IMR-90 (cell line): ENCODE measurements around the gene COLEC12. TPM values are rescaled to one million over a fixed set of nuclear protein-coding genes. Genes with fewer than 3 reads are reported as not detected.

Source experiments
- ATAC-seq: fragments of 200-7000 bp; cut with Tn5 transposase; 2 replicates; pipeline ENCODE4 v1.9.1; 2020; ENCODE audit warnings: low read depth, mild to moderate bottlenecking, moderate library complexity
- BruUV-seq: library from RNA; stranded (reverse); fragments of 400-500 nt; replicated peaks from 2 replicates; lab custom pipeline; 2021; lab: Mats Ljungman, UMichigan
- CTCF ChIA-PET: fragments of 300-600 bp; formaldehyde crosslinking; extraction: SDS; loops from one replicate; lab custom pipeline; 2021; ENCODE audit warnings: antibody characterized with exemption; lab: Yijun Ruan, JAX
- POLR2A ChIA-PET: fragments of 300-600 bp; sonication (Branson Sonifier 250); formaldehyde crosslinking; loops from one replicate; lab custom pipeline; 2022; ENCODE audit warnings: antibody characterized with exemption; ENCODE audit not compliant: unreplicated experiment; lab: Charles Lee
- DNase-seq: peaks from one replicate; pipeline ENCODE4 v3.0.0; 2013
- H2AFZ ChIP-seq: replicated peaks from 2 replicates; pipeline ENCODE3; 2013; ENCODE audit warnings: low read length, mild to moderate bottlenecking; ENCODE audit not compliant: poor library complexity
- H2AK5ac ChIP-seq: 2 replicates; pipeline ENCODE4 v1.6.1; 2013; ENCODE audit warnings: low read depth, low read length, inconsistent platforms
- H2AK9ac ChIP-seq: replicated peaks from 2 replicates; pipeline ENCODE3; 2013; ENCODE audit warnings: mild to moderate bottlenecking, low read depth, low read length, moderate library complexity; ENCODE audit not compliant: poor library complexity
- H2BK120ac ChIP-seq: 2 replicates; pipeline ENCODE4 v1.6.1; 2013; ENCODE audit warnings: low read depth, low read length, inconsistent platforms
- H2BK15ac ChIP-seq: 3 replicates; pipeline ENCODE4 v1.6.1; 2013; ENCODE audit warnings: low read depth, low read length, inconsistent platforms
- H2BK20ac ChIP-seq: 2 replicates; pipeline ENCODE4 v1.6.1; 2013; ENCODE audit warnings: low read depth, mild to moderate bottlenecking, inconsistent platforms, low read length, moderate library complexity
- H2BK5ac ChIP-seq: 2 replicates; pipeline ENCODE4 v1.6.1; 2013; ENCODE audit warnings: mild to moderate bottlenecking, low read depth, low read length, inconsistent platforms; ENCODE audit not compliant: poor library complexity, severe bottlenecking
- H3K14ac ChIP-seq: replicated peaks from 2 replicates; pipeline ENCODE4 v1.6.1; 2013; ENCODE audit warnings: low read depth, low read length, inconsistent platforms
- H3K18ac ChIP-seq: 2 replicates; pipeline ENCODE4 v1.6.1; 2013; ENCODE audit warnings: low read depth, low read length, control low read depth
- H3K23ac ChIP-seq: 2 replicates; pipeline ENCODE4 v1.6.1; 2013; ENCODE audit warnings: low read depth, low read length, inconsistent platforms
- H3K27ac ChIP-seq: 2 replicates; pipeline ENCODE4 v1.5.1; 2013; ENCODE audit warnings: mild to moderate bottlenecking, control low read depth, low read length; ENCODE audit not compliant: insufficient read depth
- H3K27me3 ChIP-seq: 2 replicates; pipeline ENCODE4 v1.6.1; 2013; ENCODE audit warnings: low read length; ENCODE audit not compliant: control insufficient read depth, insufficient read depth
- H3K36me3 ChIP-seq: 2 replicates; pipeline ENCODE4 v1.6.1; 2013; ENCODE audit warnings: low read length, mixed read lengths; ENCODE audit not compliant: control insufficient read depth, insufficient read depth
- H3K4ac ChIP-seq: 2 replicates; pipeline ENCODE4 v1.6.1; 2013; ENCODE audit warnings: low read depth, low read length, inconsistent platforms
- H3K4me1 ChIP-seq: 2 replicates; pipeline ENCODE4 v1.6.1; 2013; ENCODE audit warnings: low read length, mixed read lengths; ENCODE audit not compliant: control insufficient read depth, insufficient read depth
- H3K4me2 ChIP-seq: 2 replicates; pipeline ENCODE4 v1.6.1; 2013; ENCODE audit warnings: low read depth, mild to moderate bottlenecking, control low read depth, low read length, moderate library complexity
- H3K4me3 ChIP-seq: 2 replicates; pipeline ENCODE4 v1.5.1; 2013; ENCODE audit warnings: low read depth, mild to moderate bottlenecking, control low read depth, low read length, moderate library complexity; ENCODE audit not compliant: insufficient read depth
- H3K56ac ChIP-seq: 2 replicates; pipeline ENCODE4 v1.6.1; 2013; ENCODE audit warnings: low read length, inconsistent platforms; ENCODE audit not compliant: insufficient read depth; ENCODE audit errors: extremely low read depth
- H3K79me1 ChIP-seq, 2 experiments: 2 replicates each; pipeline ENCODE4 v1.6.1; 2013; ENCODE audit warnings: low read length in 2 of 2, inconsistent platforms in 1 of 2, low read depth in 1 of 2
- H3K9ac ChIP-seq: 2 replicates; pipeline ENCODE4 v1.6.1; 2013; ENCODE audit warnings: low read depth, low read length, control low read depth
- H3K9me1 ChIP-seq: 2 replicates; pipeline ENCODE4 v1.6.1; 2013; ENCODE audit warnings: low read length, inconsistent platforms; ENCODE audit not compliant: insufficient read depth
- H3K9me3 ChIP-seq: 2 replicates; pipeline ENCODE4 v1.6.1; 2013; ENCODE audit warnings: low read length; ENCODE audit not compliant: control insufficient read depth, insufficient read depth
- H4K20me1 ChIP-seq: 2 replicates; pipeline ENCODE4 v1.6.1; 2013; ENCODE audit warnings: low read length, inconsistent platforms; ENCODE audit not compliant: insufficient read depth
- H4K5ac ChIP-seq: 2 replicates; pipeline ENCODE4 v1.6.1; 2013; ENCODE audit warnings: mild to moderate bottlenecking, low read depth, low read length, control low read depth
- H4K8ac ChIP-seq, 2 experiments: 2 replicates each; pipeline ENCODE4 v1.6.1; 2013; ENCODE audit warnings: low read depth in 2 of 2, low read length in 2 of 2, control low read depth in 1 of 2, inconsistent platforms in 1 of 2
- H4K91ac ChIP-seq: 2 replicates; pipeline ENCODE4 v1.6.1; 2013; ENCODE audit warnings: low read depth, low read length, inconsistent platforms; ENCODE audit not compliant: insufficient read depth
- BHLHE40 ChIP-seq: fragments of 150-350 bp; IDR thresholded peaks from 2 replicates; pipeline ENCODE4 v1.6.1; 2016; ENCODE audit warnings: mild to moderate bottlenecking, low read depth, low read length
- CHD1 ChIP-seq: IDR thresholded peaks from 2 replicates; pipeline ENCODE4 v1.6.1; 2012; ENCODE audit warnings: low read depth, low read length, improper control_type of control experiment
- CTCF ChIP-seq: conservative IDR thresholded peaks from 2 replicates; pipeline ENCODE4 v1.5.1; 2012; ENCODE audit warnings: mild to moderate bottlenecking, low read depth, low read length, improper control_type of control experiment
- FOS ChIP-seq: fragments of 150-350 bp; IDR thresholded peaks from 2 replicates; pipeline ENCODE4 v1.6.1; 2016; ENCODE audit warnings: low read depth, low read length
- MAFK ChIP-seq: IDR thresholded peaks from 2 replicates; pipeline ENCODE4 v1.6.1; 2012; ENCODE audit warnings: low read depth, low read length, improper control_type of control experiment
- MAZ ChIP-seq: IDR thresholded peaks from 2 replicates; pipeline ENCODE4 v1.6.1; 2012; ENCODE audit warnings: low read depth, mild to moderate bottlenecking, low read length, improper control_type of control experiment, moderate library complexity, borderline replicate concordance
- RFX5 ChIP-seq: IDR thresholded peaks from 2 replicates; pipeline ENCODE4 v1.8.0; 2012; ENCODE audit warnings: low read depth, mild to moderate bottlenecking, low read length, moderate library complexity
- USF2 ChIP-seq: fragments of 150-350 bp; IDR thresholded peaks from 2 replicates; pipeline ENCODE4 v1.6.1; 2017; ENCODE audit warnings: mild to moderate bottlenecking, antibody characterized with exemption, low read length, low read depth
- WGBS, 2 experiments: methylation state at CpG; one replicate each; pipeline versions ENCODE4 v1.1.5 to v1.1.7; 2013; ENCODE audit warnings: missing lambda C conversion rate in 2 of 2; ENCODE audit not compliant: insufficient read length in 1 of 2; ENCODE audit errors: extremely low coverage in 2 of 2; 5-methylcytosine and 5-hydroxymethylcytosine counted together
- dilution Hi-C: fragments of 300-500 bp; cut with HindIII; formaldehyde crosslinking; loops from one replicate; pipeline ENCODE4 v1.14.3; 2018; ENCODE audit warnings: low sequenced_read_pairs; ENCODE audit not compliant: unreplicated experiment
- in situ Hi-C: fragments of 300-500 bp; cut with MboI; formaldehyde crosslinking; loops from 3 replicates; pipeline ENCODE4 v1.14.3; 2019; ENCODE audit warnings: low sequenced_read_pairs, inconsistent platforms, mixed read lengths
- intact Hi-C: fragments of 100-400 bp; cut with micrococcal nuclease; formaldehyde crosslinking; loops from 2 replicates; pipeline ENCODE4 v1.10.0; 2022
- polyA plus RNA-seq, 3 experiments: library from polyadenylated mRNA; depleted of rRNA; stranded (reverse); fragments of >200 nt; gene quantifications; 2 replicates each; pipeline ENCODE4 v1.2.3, GENCODE V29; 2012; ENCODE audit warnings: low replicate concordance in 1 of 3
- total RNA-seq: library from RNA; depleted of rRNA; stranded (reverse); fragments of >200 nt; gene quantifications from 2 replicates; pipeline ENCODE4 v1.2.3, GENCODE V29; 2012

Gene COLEC12
- total and polyA plus RNA-seq, 2 of the 4 experiments (the other 2 are of a cell fraction) = 1.0 to 2.3 TPM

- H3K4ac ChIP-seq = no peak overlapping the region
- H3K4me1 ChIP-seq = peaks cover 7% of the 10 kb centered on the region; the same call in 1 of the 2 replicates
- TF ChIP-seq FOS (no peak), MAFK (no peak), CTCF (no peak), CHD1 (no peak), RFX5 (no peak), USF2 (no peak), BHLHE40 (no peak), MAZ (no peak)
- no peak overlapping the region for H3K4me3 ChIP-seq
- H3K27me3 ChIP-seq = peaks cover 40% of the 10 kb centered on the region
- H2AFZ ChIP-seq = peak overlapping the region; percentile 14
- H3K79me1 ChIP-seq = no peaks in the 10 kb centered on the region
- H2AK5ac ChIP-seq = no peak overlapping the region
- no peak overlapping the region for H3K4me2 ChIP-seq
- in situ Hi-C loops = no loop called here
- peak; percentile 32; the same call in 1 of the 2 replicates for ATAC-seq
- H2BK15ac ChIP-seq = no peak overlapping the region
- no peak overlapping the region for H4K8ac ChIP-seq
- no peak overlapping the region for H2AK9ac ChIP-seq
- no peak for DNase-seq
- dilution Hi-C loops = no loop called here
- ChIA-PET POLR2A (no interaction called here), CTCF (no interaction called here)
- no peak overlapping the region for H3K27ac ChIP-seq
- no peaks in the 10 kb centered on the region; the same call in 1 of the 2 replicates for H4K20me1 ChIP-seq
- no peaks in the 10 kb centered on the region for H3K9me1 ChIP-seq
- H3K9me3 ChIP-seq = no peaks in the 10 kb centered on the region
- BruUV-seq = no TSS peak
- H3K36me3 ChIP-seq = no peaks in the 10 kb centered on the region
- H3K18ac ChIP-seq = no peak overlapping the region
- no peak overlapping the region for H4K91ac ChIP-seq
- H2BK5ac ChIP-seq = no peak overlapping the region
- intact Hi-C loops = loop anchor here (1.0 kb wide), 1 partner anchor 9 kb away; no protein-coding TSS in a partner anchor
- no peak overlapping the region for H3K9ac ChIP-seq
- H2BK20ac ChIP-seq = no peak overlapping the region
- no peak overlapping the region for H3K56ac ChIP-seq
- no peak overlapping the region for H3K23ac ChIP-seq
- no peak overlapping the region for H3K14ac ChIP-seq
- no peak overlapping the region; the same call in 1 of the 2 replicates for H2BK120ac ChIP-seq
- WGBS, 2 experiments = 61% methylated on average over 10 of the region's 14 CpGs; no CpG with 5 or more reads in 1 of the 2 experiments
- H4K5ac ChIP-seq = no peak overlapping the region; the same call in 1 of the 2 replicates
These were observed 167.6 kb downstream of the COLEC12 start for GRCh38 chr18:332721-333510.
